KOPT-K1 (cell line): ENCODE results near the gene CWC22.

Source experiments
- H3K27ac ChIP-seq: fragments of 200-600 bp; sonication (generic); 2 replicates; pipeline ENCODE4 v1.5.1; 2016; ENCODE audit warnings: antibody characterized with exemption, mild to moderate bottlenecking, low read depth, low read length; ENCODE audit not compliant: poor library complexity, severe bottlenecking
- H3K36me3 ChIP-seq: fragments of 200-600 bp; sonication (generic); 2 replicates; pipeline ENCODE4 v1.5.1; 2017; ENCODE audit warnings: antibody characterized with exemption, mild to moderate bottlenecking, low read length, moderate library complexity; ENCODE audit not compliant: insufficient read depth
- H3K9me3 ChIP-seq: fragments of 200-600 bp; sonication (generic); 2 replicates; pipeline ENCODE4 v1.5.1; 2017; ENCODE audit warnings: antibody characterized with exemption, low read length, mild to moderate bottlenecking; ENCODE audit not compliant: insufficient read depth, poor library complexity, severe bottlenecking

CWC22 gene

GRCh38 chr2:179910735-179911113 lies 96.4 kb downstream of the CWC22 start:
- no peaks in the 10 kb centered on the region for H3K9me3 ChIP-seq

GRCh38 chr2:179909845-179910734 lies 97.0 kb downstream of the CWC22 start:
- Histone ChIP-seq H3K27ac (no peak overlapping the region), H3K36me3 (no peaks in the 10 kb centered on the region), H3K9me3 (no peaks in the 10 kb centered on the region)

More at GRCh38 chr2:179910735-179911113, 96.4 kb downstream of the CWC22 start:
- H3K27ac ChIP-seq = no peak overlapping the region
- H3K36me3 ChIP-seq = no peaks in the 10 kb centered on the region

GRCh38 chr2:179900655-179901054 lies 106.4 kb downstream of the CWC22 start:
- no peak overlapping the region for H3K27ac ChIP-seq
- H3K36me3 ChIP-seq = no peaks in the 10 kb centered on the region
- no peaks in the 10 kb centered on the region for H3K9me3 ChIP-seq

- H3K9me3 ChIP-seq = no peaks in the 10 kb centered on the region
- no peaks in the 10 kb centered on the region for H3K36me3 ChIP-seq
- H3K27ac ChIP-seq = no peak overlapping the region
Measured at GRCh38 chr2:179899666-179900065, 107.4 kb downstream of the CWC22 start.

GRCh38 chr2:179898873-179899272 lies 108.2 kb downstream of the CWC22 start:
- Histone ChIP-seq H3K9me3 (no peaks in the 10 kb centered on the region), H3K27ac (no peak overlapping the region), H3K36me3 (no peaks in the 10 kb centered on the region)
